Psoas muscle (tissue), 8 donors: ENCODE results near the gene AGFG1. TPM values are rescaled to one million over a fixed set of nuclear protein-coding genes. Genes with fewer than 3 reads are reported as not detected.

Experiments used
- ATAC-seq, 4 donors: fragments of 200-7000 bp; cut with Tn5 transposase; one replicate each; pipeline ENCODE4 v1.9.1; 2020; ENCODE audit warnings: moderate library complexity in 3 of 4, mild to moderate bottlenecking in 2 of 4
- DNase-seq, 2 donors: peaks; one replicate each; pipeline ENCODE4 v3.0.0-alpha.2; 2020
- H3K27ac ChIP-seq: fragments of 200-600 bp; one replicate; pipeline ENCODE4 v1.8.0; 2022
- H3K27me3 ChIP-seq, 3 donors: fragments of 200-600 bp in 1 of 3; one replicate each; pipeline versions ENCODE4 v1.6.1 to v1.8.0; 2013 to 2022; ENCODE audit warnings: low read length in 2 of 3, mild to moderate bottlenecking in 2 of 3, moderate library complexity in 1 of 3; ENCODE audit not compliant: insufficient read depth in 3 of 3
- H3K36me3 ChIP-seq, 2 donors: fragments of 200-600 bp in 1 of 2; one replicate each; pipeline versions ENCODE4 v1.6.1 to v1.8.0; 2013 to 2022; ENCODE audit warnings: low read depth in 1 of 2, mild to moderate bottlenecking in 1 of 2, moderate library complexity in 1 of 2; ENCODE audit not compliant: insufficient read depth in 1 of 2
- H3K4me1 ChIP-seq: fragments of 200-600 bp; one replicate; pipeline ENCODE4 v1.8.0; 2022
- H3K4me3 ChIP-seq: fragments of 200-600 bp; one replicate; pipeline ENCODE4 v1.8.0; 2022; ENCODE audit warnings: mild to moderate bottlenecking
- H3K9me3 ChIP-seq: fragments of 200-600 bp; one replicate; pipeline ENCODE4 v1.8.0; 2022
- WGBS, 3 donors: extraction: QIAGEN DNeasy Blood & Tissue Kit; methylation state at CpG; one replicate each; pipeline versions ENCODE4 v1.1.6 to v1.1.7; 2013; 5-methylcytosine and 5-hydroxymethylcytosine counted together
- intact Hi-C, 2 donors: fragments of 100-400 bp; cut with DNase I; formaldehyde crosslinking; loops; one replicate each; pipeline versions ENCODE4 v1.11.0 to v1.14.2; 2022
- polyA plus RNA-seq, 3 donors: library from polyadenylated mRNA; stranded (reverse); fragments of 200-250 nt; gene quantifications; one replicate each; pipeline ENCODE4 v1.2.3, GENCODE V29; 2013
- total RNA-seq, 4 donors: library from RNA; stranded (reverse); fragmentation: NEBNext Ultra II Directional in 2 of 4; extraction: Animal tissue kit (Norgen Biotek cat#: 25700) in 2 of 4; gene quantifications; one replicate each; pipeline versions ENCODE4 v1.2.1 to v1.2.4, GENCODE V29; 2021 to 2023
- TF ChIP-seq, protein P1 (sequence below): fragments of 200-600 bp; IDR thresholded peaks from one replicate; pipeline ENCODE4 v1.8.0; 2022; ENCODE audit warnings: antibody characterized with exemption
- donor health status: healthy with polysubstance abuse.
- donor health status: DM: no; HTN: no; CAD: no; lungs with moderate emphysema.
- donor health status: Bipolar disorder and iron deficiency.
- donor health status: healthy.
- donor health status: DM: yes; HTN: yes; CAD: no.
- donor health status: DM: no; HTN: no; CAD: no.
- donor health status: DM: no; HTN: no; CAD: no.
- donor health status: DM: yes; HTN: yes; CAD: no.

AGFG1 gene
- total and polyA plus RNA-seq, 7 donors, result 19.0 to 68.2 (median 54.9) TPM

DNA sequence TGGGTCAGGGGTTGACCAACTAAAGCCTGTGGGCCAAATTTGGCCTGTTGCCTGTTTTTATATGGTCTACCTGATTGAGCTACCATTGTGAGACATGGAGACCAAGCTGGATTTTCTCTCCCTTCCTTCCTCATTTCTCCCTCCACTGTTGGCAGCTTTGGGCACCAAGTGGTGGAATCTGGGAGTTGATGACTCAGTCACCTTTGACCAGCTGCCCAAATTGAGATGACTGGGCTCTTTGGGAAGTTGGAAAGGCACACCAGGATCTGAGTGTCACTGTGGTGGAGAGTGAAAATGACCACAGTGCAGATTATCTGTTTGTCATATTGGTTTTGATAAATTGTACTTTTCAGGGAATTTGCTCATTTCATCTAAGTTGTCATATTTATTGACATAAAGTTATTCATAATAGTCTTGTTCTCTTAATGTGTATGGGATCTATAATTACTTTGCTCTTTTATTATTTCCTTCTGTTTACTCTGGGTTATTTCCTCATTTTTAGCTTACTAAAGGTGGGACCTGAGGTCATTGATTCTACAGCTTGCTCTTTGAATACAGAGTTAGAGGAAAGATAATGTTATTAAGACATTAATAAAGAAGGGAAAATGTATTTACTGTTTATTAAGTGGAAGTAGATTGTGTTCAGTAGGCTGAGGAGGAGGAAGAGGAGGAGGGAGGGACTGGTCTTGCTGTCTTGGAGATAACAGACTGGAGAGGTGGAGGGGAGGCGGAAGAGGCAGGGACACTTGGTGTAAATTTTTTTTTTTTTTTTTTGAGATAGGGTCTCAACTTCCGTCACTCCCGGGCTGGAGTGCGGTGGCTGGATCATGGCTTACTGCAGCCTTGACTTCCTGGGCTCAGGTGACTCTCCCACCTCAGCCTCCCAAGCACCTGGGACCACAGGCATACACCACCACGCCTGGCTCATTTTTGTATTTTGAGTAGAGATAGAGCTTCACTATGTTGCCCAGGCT lies 31.8 kb downstream of the AGFG1 start:
- no peaks in the 10 kb centered on the region for H3K27me3 ChIP-seq
- H3K9me3 ChIP-seq, result no peaks in the 10 kb centered on the region
- H3K4me3 ChIP-seq, result no peak overlapping the region
- DNase-seq (peak; percentile 37 to 61), ATAC-seq (peak; percentile 89 to 95 (median 92))
- H3K36me3 ChIP-seq, result no peaks in the 10 kb centered on the region
- intact Hi-C loops, result no loop called here
- WGBS, 3 donors, result 96 to 98% (median 97%) methylated on average over 5 of the region's 5 CpGs
- peak overlapping the region; percentile 69 for H3K27ac ChIP-seq
- H3K4me1 ChIP-seq, result peaks cover 42% of the 10 kb centered on the region
- TF ChIP-seq, protein P1, sequence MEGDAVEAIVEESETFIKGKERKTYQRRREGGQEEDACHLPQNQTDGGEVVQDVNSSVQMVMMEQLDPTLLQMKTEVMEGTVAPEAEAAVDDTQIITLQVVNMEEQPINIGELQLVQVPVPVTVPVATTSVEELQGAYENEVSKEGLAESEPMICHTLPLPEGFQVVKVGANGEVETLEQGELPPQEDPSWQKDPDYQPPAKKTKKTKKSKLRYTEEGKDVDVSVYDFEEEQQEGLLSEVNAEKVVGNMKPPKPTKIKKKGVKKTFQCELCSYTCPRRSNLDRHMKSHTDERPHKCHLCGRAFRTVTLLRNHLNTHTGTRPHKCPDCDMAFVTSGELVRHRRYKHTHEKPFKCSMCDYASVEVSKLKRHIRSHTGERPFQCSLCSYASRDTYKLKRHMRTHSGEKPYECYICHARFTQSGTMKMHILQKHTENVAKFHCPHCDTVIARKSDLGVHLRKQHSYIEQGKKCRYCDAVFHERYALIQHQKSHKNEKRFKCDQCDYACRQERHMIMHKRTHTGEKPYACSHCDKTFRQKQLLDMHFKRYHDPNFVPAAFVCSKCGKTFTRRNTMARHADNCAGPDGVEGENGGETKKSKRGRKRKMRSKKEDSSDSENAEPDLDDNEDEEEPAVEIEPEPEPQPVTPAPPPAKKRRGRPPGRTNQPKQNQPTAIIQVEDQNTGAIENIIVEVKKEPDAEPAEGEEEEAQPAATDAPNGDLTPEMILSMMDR, result no peak

DNA sequence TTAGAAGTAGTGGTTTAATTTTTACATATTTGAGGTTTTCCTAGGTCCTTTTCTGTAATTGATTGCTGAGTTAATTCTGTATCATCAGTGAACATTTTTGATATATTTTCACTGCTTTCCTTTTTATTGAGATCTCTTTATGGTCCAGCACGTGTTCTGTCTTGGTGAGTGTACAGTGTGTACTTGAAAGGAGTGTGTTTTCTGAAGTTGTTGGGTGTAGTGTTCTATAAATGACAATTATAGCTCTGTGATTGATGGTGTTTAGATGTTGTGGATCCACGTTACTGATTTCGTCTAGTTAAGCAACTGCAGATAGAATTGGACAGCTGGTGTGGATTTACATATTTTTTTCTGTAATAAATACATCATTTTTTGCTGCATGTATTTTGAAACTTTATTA lies 32.7 kb downstream of the AGFG1 start:
- DNase-seq, result no peak
- TF ChIP-seq, protein P1, result no peak
- no peak overlapping the region for H3K4me3 ChIP-seq
- intact Hi-C loops, result no loop called here
- peak overlapping the region; percentile 69 for H3K27ac ChIP-seq
- no peaks in the 10 kb centered on the region for H3K27me3 ChIP-seq
- no peaks in the 10 kb centered on the region for H3K36me3 ChIP-seq
- WGBS, 3 donors, result 28 to 41% (median 34%) methylated on average over 3 of the region's 3 CpGs
- H3K9me3 ChIP-seq, result no peaks in the 10 kb centered on the region
- H3K4me1 ChIP-seq, result peaks cover 50% of the 10 kb centered on the region
- ATAC-seq, result peak in 2 of 4 donors; percentile 50 to 80

- H3K27ac ChIP-seq, result no peak overlapping the region
- H3K36me3 ChIP-seq, result no peaks in the 10 kb centered on the region
- WGBS, 3 donors, result 77 to 100% (median 97%) methylated on average over 1 of the region's 1 CpG
- TF ChIP-seq, protein P1, result no peak
- DNase-seq (no peak), ATAC-seq (no peak)
- H3K27me3 ChIP-seq, result no peaks in the 10 kb centered on the region
- no peaks in the 10 kb centered on the region for H3K9me3 ChIP-seq
- peaks cover 67% of the 10 kb centered on the region for H3K4me1 ChIP-seq
- H3K4me3 ChIP-seq, result no peak overlapping the region
- intact Hi-C loops, result no loop called here
Measured at GRCh38 chr2:227506456-227506855, 34.5 kb downstream of the AGFG1 start.

- intact Hi-C loops, result no loop called here
- ATAC-seq (no peak), DNase-seq (no peak)
- Histone ChIP-seq H3K27ac (no peak overlapping the region), H3K4me3 (no peak overlapping the region), H3K9me3 (no peaks in the 10 kb centered on the region), H3K27me3 (no peaks in the 10 kb centered on the region), H3K36me3 (no peaks in the 10 kb centered on the region), H3K4me1 (peaks cover 82% of the 10 kb centered on the region)
- TF ChIP-seq, protein P1, result no peak
- WGBS, 3 donors, result 62 to 73% (median 65%) methylated on average over 2 of the region's 2 CpGs
Measured at GRCh38 chr2:227507963-227508362, 36.0 kb downstream of the AGFG1 start.
